Hepatic stellate cell (primary cell): ENCODE data around the gene ZBTB44.
A peak's percentile ranks its signal among the peaks of the same experiment; 100 is the strongest.
"Not testable (repeated sequence)": the region's sequence is repeated elsewhere in the genome, so short reads cannot be mapped to it uniquely, and the experiment has no call there.

Experiments
- DNase-seq: peaks from one replicate; pipeline ENCODE4 v3.0.0; 2011; ENCODE audit warnings: low spot score

The ZBTB44 gene

DNA sequence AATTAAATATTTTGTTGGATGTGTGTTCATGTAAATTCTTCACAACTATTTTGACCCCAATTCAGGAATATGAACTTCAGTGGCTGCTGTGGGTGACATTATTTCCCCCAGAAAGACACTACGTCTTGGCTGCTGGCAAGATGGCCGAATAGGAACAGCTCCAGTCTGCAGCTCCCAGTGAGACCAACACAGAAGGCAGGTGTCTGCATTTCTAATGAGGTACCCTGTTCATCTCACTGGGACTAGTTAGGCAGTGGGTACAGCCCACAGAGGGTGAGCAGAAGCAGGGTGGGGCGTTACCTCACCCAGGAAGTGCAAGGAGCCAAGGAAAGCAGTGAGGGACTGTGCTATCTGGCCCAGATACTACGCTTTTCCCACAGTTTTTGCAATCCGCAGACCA is 65.3 kb downstream of the ZBTB44 start:
- DNase-seq = no peak

- no peak for DNase-seq
These were observed 67.4 kb downstream of the ZBTB44 start for GRCh38 chr11:130247319-130247718.

GRCh38 chr11:130246738-130247137 is 68.0 kb downstream of the ZBTB44 start:
- peak; percentile 8 for DNase-seq

GRCh38 chr11:130246270-130246669 is 68.4 kb downstream of the ZBTB44 start:
- no peak for DNase-seq

- DNase-seq = not testable (repeated sequence)
These were observed 69.3 kb downstream of the ZBTB44 start for GRCh38 chr11:130245375-130245774.

DNA sequence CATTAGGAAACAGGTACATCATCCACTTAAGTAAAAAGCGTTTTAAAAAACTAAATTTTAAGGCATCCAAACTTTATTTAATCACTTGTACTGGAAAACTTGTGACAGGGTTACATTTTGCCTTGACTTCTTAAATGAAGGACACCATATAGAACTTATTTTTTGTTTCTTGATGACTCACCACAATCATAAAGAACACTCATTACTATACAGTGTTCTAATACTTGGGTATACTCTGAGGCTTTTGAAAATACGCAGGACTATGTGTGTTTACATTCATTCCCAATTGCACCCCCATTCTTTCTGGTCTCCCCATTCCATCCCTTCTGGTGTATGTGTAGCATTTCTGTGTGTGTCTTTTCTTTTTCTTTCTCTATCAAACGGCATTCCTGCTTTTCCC is 69.9 kb downstream of the ZBTB44 start:
- DNase-seq = no peak

- DNase-seq = no peak
These were observed 70.9 kb downstream of the ZBTB44 start for GRCh38 chr11:130243816-130244215.

- DNase-seq = no peak
These were observed 73.0 kb downstream of the ZBTB44 start for GRCh38 chr11:130241713-130242112.

GRCh38 chr11:130237282-130238006 is 77.3 kb downstream of the ZBTB44 start:
- DNase-seq = no peak

DNA sequence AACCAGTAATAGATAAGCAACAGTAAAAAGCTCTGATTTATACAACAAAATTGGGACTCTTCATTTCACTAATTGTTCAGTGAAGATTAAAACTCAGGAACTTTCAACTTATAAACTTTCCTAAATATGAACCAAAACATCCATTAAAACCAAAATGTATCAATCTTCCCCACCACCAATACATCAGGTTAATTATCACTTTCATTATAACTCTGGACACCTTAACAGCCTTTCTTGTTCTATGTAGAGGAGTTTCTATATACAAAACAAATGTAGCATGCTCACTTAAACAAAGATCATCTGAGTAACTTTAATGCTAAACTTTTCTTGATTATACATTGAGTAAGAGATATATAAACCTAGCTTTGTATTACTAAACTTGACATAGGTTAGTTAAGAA is 80.4 kb downstream of the ZBTB44 start:
- DNase-seq = no peak

DNA sequence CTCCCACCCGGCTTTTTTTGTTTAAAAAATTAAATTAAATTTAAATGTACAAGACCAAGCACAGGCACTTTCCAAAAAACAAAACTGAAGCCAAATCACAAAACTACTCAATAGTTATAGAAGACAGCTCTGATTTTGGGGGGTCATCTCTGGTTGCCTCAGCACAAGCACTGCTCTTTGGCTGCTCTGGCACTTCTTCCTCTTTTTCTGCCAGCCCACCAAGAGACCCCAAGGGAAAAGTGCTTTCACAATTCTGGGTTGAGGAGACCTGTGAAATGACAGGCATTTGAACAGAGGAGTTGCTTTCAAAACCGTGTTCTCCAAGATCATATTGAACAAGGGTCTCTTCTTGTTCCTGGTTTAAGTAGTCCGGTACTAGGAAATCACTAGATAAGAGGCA is 80.8 kb downstream of the ZBTB44 start:
- DNase-seq = not testable (repeated sequence)

- DNase-seq = not testable (repeated sequence)
These were observed 81.2 kb downstream of the ZBTB44 start for GRCh38 chr11:130233486-130233885.

GRCh38 chr11:130227373-130227772 is 87.3 kb downstream of the ZBTB44 start:
- DNase-seq = no peak

- no peak for DNase-seq
These were observed 91.3 kb downstream of the ZBTB44 start for GRCh38 chr11:130223291-130223971.

DNA sequence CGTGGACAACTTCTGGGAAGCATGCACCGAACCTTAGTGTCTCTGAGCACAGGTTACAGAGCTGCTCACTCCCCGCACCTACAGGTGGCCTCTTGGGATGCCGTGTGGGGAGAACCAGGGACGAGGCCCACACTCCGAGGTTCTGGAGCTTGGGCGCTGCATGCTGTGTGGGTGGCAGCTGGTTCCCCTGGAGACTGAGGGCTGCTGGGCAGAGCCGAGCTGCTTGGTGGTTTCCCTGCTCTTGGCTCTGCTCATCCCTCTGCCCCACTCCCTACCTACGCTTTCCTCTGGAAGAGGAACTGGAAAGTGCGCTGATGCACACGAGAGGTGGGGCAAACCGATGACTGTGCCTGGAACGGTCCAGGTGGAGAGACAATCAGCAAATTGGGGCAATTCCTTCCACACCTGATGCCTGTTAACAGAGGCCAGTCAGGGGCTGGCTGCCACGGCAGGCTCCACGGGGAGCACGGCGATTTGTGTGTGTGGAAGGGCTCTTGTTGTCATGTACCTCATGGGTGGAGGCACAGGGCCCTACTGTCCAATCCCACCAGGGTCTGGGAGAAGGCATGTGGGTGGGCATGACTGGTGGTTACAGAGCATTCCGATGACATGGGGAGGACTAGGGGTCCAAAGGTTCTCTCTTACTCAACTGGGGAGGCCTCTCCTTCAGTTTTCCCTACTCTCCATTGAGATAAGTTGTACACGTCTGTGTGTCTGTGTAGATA is 94.2 kb downstream of the ZBTB44 start:
- no peak for DNase-seq

- no peak for DNase-seq
These were observed 95.6 kb downstream of the ZBTB44 start for GRCh38 chr11:130219148-130219547.

- no peak for DNase-seq
These were observed 96.1 kb downstream of the ZBTB44 start for GRCh38 chr11:130218501-130219070.

- DNase-seq = no peak
These were observed 97.3 kb downstream of the ZBTB44 start for GRCh38 chr11:130217133-130218031.

- no peak for DNase-seq
These were observed 98.1 kb downstream of the ZBTB44 start for GRCh38 chr11:130216591-130217132.

DNA sequence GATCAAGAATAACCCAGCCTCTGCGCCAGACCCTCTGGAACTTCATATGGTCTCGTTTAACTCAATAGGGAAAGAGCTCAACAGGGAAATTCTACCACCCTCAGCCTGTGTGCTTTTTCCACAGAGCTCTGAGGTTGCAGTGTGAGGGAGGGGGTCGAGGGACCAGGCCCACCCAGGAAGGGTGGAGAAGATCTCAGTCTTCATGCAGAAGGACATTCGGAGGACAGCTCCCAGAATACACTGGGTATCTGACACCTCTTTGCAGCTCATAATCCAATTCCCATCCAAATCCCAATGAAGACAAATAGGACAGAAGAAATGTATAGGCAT is 98.5 kb downstream of the ZBTB44 start:
- DNase-seq = no peak

DNA sequence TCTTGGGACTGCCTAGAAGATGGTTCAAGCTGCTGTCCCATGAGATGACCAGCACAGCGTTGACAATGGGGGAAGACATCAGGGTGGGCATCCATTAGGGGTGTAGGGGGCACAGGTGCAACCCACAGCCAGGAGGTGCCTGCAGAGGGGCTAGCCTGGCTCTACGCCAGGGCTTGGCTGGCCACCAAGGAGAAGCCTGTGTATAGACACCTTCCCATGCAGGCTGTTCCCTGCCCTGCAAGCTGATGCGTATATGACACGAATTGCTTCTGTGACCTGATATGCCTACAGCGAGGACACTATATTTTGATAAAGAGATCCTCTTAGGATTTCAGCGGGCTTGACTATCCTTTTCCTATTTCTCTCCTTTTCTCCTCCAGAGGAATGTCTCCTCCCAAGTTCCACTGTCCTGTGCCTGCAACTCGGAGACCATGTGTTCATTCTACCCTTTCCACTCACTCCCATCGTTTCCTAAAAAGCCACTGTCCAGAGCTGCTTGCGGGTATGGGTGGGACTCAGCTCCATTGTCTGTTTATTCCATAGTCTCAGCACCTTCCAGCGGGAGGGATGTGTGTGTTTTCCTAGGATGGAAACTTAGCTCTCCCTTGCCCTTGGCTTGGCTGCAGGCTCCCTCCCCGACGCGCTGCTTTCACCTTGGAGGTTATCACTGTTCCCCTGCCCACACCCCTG is 99.0 kb downstream of the ZBTB44 start:
- DNase-seq = no peak
